GM18519 (cell line): ENCODE results near the gene CSF3.
"Not testable (repeated sequence)": the region's sequence is repeated elsewhere in the genome, so short reads cannot be mapped to it uniquely, and the experiment has no call there.

Experiments
- ATAC-seq: cut with Tn5 transposase; IDR thresholded peaks from one replicate; pipeline ENCODE4 v1.9.1; 2021; ENCODE audit warnings: mild to moderate bottlenecking, moderate library complexity; ENCODE audit not compliant: unreplicated experiment, low FRiP score

The CSF3 gene

GRCh38 chr17:39996162-39996561, 19.1 kb upstream of the CSF3 start:
- ATAC-seq: no peak

- no peak for ATAC-seq
These were observed 18.4 kb upstream of the CSF3 start for GRCh38 chr17:39996800-39997199.

GRCh38 chr17:39997543-39997942, 17.7 kb upstream of the CSF3 start:
- no peak for ATAC-seq

DNA sequence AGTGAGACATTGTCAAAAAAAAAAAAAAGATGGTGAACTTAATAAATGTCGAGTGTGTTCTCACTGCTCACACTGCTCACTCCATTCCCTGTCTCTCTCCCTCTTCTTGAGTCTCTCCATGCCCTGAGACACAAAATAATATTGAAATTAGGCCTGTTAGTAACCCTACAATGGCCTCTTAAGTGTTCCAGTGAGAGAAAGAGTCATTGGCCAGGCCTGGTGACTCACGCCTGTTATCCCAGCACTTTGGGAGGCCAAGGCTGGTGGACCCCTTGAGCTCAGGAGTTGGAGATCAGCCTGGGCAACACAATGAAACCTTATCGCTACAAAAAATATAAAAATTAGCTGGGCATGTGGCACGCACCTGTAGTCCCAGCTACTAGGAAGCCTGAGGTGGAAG, 16.2 kb upstream of the CSF3 start:
- no peak for ATAC-seq

- no peak for ATAC-seq
These were observed 15.1 kb upstream of the CSF3 start for GRCh38 chr17:40000161-40000560.

DNA sequence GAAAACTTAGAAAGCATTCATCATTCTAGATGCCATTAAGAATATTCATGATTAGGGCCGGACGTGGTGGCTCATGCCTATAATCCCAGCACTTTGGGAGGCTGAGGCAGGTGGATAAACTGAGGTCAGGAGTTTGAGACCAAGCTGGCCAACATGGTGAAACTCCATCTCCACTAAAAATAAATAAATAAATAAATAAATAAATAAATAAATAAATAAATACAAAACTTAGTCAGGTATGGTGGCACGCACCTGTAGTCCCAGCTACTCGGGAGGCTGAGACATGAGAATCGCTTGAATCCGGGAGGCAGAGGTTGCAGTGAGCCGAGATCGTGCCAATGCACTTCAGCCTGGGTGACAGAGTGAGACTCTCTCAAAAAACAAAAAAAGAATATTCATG, 13.9 kb upstream of the CSF3 start:
- ATAC-seq: not testable (repeated sequence)

- no peak for ATAC-seq
These were observed 11.2 kb upstream of the CSF3 start for GRCh38 chr17:40004072-40004471.

GRCh38 chr17:40004712-40005111, 10.5 kb upstream of the CSF3 start:
- ATAC-seq: no peak

DNA sequence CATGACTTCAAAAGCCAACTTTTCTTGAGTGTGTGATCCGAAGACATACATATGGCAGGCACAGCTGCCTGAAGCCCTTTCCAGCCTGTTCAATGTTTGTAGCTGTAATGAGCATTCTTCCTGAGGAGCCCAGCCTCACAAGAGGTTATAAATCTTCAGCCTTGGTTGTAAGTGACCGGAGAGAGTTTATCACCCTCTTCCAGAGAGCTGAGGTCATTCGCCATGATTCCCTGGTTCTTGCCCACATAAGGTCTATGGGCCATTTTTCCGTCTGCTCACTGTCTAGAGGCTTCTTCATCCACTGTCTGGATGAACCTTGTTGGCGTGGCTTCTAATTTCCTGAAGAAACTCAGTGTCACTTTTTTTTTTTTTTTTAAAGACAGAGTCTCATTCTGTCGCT, 9.7 kb upstream of the CSF3 start:
- ATAC-seq: no peak

DNA sequence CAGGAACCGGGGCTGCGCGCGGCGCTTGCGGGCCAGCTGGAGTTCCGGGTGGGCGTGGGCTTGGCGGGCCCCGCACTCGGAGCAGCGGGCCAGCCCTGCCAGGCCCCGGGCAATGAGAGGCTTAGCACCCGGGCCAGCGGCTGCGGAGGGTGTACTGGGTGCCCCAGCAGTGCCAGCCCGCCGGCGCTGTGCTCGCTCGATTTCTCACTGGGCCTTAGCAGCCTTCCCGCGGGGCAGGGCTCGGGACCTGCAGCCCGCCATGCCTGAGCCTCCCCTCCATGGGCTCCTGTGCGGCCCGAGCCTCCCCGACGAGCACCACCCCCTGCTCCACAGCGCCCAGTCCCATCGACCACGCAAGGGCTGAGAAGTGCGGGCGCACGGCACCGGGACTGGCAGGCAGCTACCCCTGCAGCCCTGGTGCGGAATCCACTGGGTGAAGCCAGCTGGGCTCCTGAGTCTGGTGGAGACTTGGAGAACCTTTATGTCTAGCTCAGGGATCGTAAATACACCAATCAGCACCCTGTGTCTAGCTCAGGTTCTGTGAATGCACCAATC, 4.2 kb upstream of the CSF3 start:
- not testable (repeated sequence) for ATAC-seq

GRCh38 chr17:40012017-40012647, 3.1 kb upstream of the CSF3 start:
- not testable (repeated sequence) for ATAC-seq

DNA sequence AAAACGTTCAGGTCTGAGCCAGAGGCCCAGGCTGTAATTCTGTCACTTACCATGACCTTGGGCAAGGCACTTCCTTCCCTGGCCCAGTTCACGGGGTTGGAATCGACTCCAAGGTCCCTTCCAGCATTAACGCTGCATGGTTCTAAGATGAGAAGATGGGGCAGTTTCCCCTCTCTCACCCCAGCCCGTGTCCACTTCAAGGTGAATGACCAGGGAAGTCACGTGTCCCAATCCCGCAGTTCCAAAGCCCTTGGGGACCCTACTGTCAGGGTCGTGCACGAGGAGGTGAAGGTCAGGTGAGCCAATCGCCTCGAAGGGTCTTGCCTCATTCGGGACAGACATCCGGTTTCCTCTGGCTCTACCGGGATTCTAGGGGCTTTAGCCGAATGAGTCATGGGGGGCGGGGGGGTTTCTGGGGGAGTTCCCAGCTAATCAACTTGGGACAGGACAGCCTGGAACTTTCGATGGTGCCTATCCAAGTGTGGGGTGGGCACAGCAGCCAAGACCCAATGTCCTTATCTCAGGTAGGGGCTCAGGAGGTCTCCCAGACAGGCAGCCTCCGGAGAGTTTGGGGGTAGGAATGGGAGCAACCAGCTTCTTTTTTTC, 762 bp upstream of the CSF3 start:
- no peak for ATAC-seq

GRCh38 chr17:40015998-40016985, 1.1 kb downstream of the CSF3 start:
- no peak for ATAC-seq

GRCh38 chr17:40017422-40018080, 2.3 kb downstream of the CSF3 start:
- no peak for ATAC-seq

DNA sequence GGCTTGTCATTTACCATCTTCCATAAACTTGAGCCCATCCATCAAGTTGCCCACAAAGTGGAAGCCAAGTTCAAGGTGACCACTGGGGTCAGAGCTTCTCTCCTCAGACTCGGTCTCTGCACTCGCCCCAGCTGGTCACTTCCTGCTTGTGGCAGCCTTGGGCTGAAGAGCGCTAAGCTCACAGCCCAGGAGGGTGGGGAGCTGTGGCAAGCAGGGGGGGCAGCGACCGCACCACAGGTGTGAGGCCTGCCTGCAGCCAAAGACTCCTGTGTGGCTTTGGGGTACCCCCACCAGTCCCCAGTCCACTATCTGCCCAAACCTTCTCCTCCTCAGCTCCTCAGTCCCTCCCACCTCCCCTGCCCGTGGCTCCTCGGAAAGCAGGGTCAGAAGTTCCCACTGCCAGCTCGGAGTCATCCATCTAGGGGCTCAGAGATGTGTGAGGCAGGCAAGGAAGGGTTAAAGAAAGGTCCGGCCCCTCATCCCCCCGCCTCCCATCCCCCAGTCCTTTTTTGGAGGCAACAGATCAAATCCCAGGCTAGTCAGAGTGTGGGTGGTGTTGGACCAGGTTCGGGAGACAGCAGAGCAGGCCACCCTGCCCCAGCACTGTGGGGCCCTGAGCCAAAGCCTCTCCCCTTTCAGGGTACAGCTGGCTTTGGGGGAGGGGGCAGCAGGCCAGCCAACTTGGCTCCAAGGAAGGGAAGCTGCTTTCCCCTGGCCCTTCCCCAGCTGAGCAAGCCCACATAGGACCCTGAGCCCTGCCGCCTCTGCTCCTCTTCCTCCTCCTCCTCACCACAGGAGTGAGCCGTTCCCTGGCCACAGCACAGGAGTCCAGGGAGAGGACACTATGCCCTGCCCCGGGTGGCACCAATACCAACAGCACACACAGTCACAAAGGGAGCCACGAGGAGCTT, 3.2 kb downstream of the CSF3 start:
- no peak for ATAC-seq

- ATAC-seq: no peak
These were observed 4.1 kb downstream of the CSF3 start for GRCh38 chr17:40019140-40019991.

DNA sequence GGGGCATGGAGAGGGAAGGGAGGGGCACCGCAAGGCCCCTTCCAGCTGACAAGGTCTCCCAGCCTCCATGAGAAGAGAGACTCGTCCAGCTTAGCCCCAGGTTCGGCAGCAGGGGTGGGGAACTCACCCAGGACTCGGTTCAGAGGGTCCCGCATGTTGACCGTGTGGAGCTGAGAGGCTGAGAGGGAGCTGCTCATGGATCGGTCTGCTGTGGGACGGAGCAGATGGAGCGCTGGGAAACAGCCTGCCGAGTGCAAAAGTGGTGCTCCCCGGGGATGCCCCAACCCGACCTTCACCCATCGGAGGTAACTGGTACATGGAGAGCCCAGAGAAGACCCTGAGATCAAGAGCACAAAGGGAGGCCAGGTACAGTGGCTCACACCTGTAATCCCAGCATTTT, 4.9 kb downstream of the CSF3 start:
- ATAC-seq: no peak

GRCh38 chr17:40021451-40021971, 6.3 kb downstream of the CSF3 start:
- ATAC-seq: no peak
